Tibial nerve (tissue), 4 donors: ENCODE measurements around the gene SENP6. TPM values are rescaled to one million over a fixed set of nuclear protein-coding genes. Genes with fewer than 3 reads are reported as not detected.
"Not testable (repeated sequence)": the region's sequence is repeated elsewhere in the genome, so short reads cannot be mapped to it uniquely, and the experiment has no call there.

Experiments
- DNase-seq, 2 donors: peaks; one replicate each; pipeline ENCODE4 v3.0.0-alpha.2; 2019; ENCODE audit warnings: low spot score in 2 of 2
- H3K27ac ChIP-seq, 4 donors: fragments of 200-600 bp; sonication (generic) in 3 of 4; one replicate each; pipeline ENCODE4 v1.5.1; 2017 to 2019; ENCODE audit warnings: mild to moderate bottlenecking in 1 of 4
- H3K27me3 ChIP-seq, 2 donors: fragments of 200-600 bp; sonication (generic) in 1 of 2; one replicate each; pipeline versions ENCODE4 v1.5.1 to v1.6.0; 2017 to 2019
- H3K36me3 ChIP-seq, 3 donors: fragments of 200-600 bp; sonication (generic); one replicate each; pipeline ENCODE4 v1.5.1; 2018 to 2019
- H3K4me1 ChIP-seq, 4 donors: fragments of 200-600 bp; sonication (generic) in 3 of 4; one replicate each; pipeline ENCODE4 v1.5.1; 2017 to 2019
- H3K4me3 ChIP-seq, 4 donors: fragments of 200-600 bp; sonication (generic) in 3 of 4; one replicate each; pipeline ENCODE4 v1.5.1; 2017 to 2019; ENCODE audit warnings: mild to moderate bottlenecking in 1 of 4, moderate library complexity in 1 of 4
- H3K9me3 ChIP-seq, 4 donors: fragments of 200-600 bp; sonication (generic) in 3 of 4; one replicate each; pipeline ENCODE4 v1.5.1; 2017 to 2019
- CTCF ChIP-seq, 5 experiments: fragments of 200-600 bp in 3 of 5; fragments of 450-650 bp in 2 of 5; sonication (generic) in 3 of 5; IDR thresholded peaks; one replicate each; pipeline ENCODE4 v1.5.1; 2016 to 2019; ENCODE audit warnings: antibody characterized with exemption in 5 of 5, mild to moderate bottlenecking in 3 of 5, moderate library complexity in 2 of 5
- EP300 ChIP-seq, 2 donors: sonication (generic); formaldehyde crosslinking; IDR thresholded peaks; one replicate each; pipeline ENCODE4 v1.6.1; 2017; ENCODE audit warnings: antibody characterized with exemption in 2 of 2, mild to moderate bottlenecking in 1 of 2
- POLR2A ChIP-seq, 2 donors: fragments of 450-650 bp; IDR thresholded peaks; one replicate each; pipeline ENCODE4 v1.6.1; 2017; ENCODE audit warnings: antibody characterized with exemption in 2 of 2, mild to moderate bottlenecking in 2 of 2, moderate library complexity in 2 of 2
- WGBS, 2 donors: methylation state at CpG; one replicate each; pipeline ENCODE4 v1.1.5; 2018; 5-methylcytosine and 5-hydroxymethylcytosine counted together
- total RNA-seq, 4 donors: library from RNA; depleted of rRNA; stranded (reverse); fragments of >200 nt; gene quantifications; one replicate each; pipeline ENCODE4 v1.1.0, GENCODE V29; 2016

Gene SENP6
- total RNA-seq, 4 donors from 2014 or later = 107 to 171 (median 142) TPM

- DNase-seq = no peak
- H3K36me3 ChIP-seq = no peaks in the 10 kb centered on the region
- H3K4me1 ChIP-seq = no peaks in the 10 kb centered on the region
- no peak overlapping the region for H3K4me3 ChIP-seq
- H3K27ac ChIP-seq = no peak overlapping the region
- WGBS, 2 donors = 97 to 100% methylated on average over 2 of the region's 2 CpGs
- H3K27me3 ChIP-seq = no peaks in the 10 kb centered on the region
- no peak for TF ChIP-seq CTCF (IDR thresholded peaks at IDR 0.05)
- TF ChIP-seq EP300 (IDR thresholded peaks at IDR 0.05) = no peak
- TF ChIP-seq POLR2A (IDR thresholded peaks at IDR 0.05) = no peak
- peaks cover 0 to 16% (median 0%) of the 10 kb centered on the region in 4 donors for H3K9me3 ChIP-seq
Observed at GRCh38 chr6:75566137-75566767, 35.4 kb upstream of the SENP6 start.

- TF ChIP-seq POLR2A (IDR thresholded peaks at IDR 0.05) (no peak), EP300 (IDR thresholded peaks at IDR 0.05) (no peak), CTCF (IDR thresholded peaks at IDR 0.05) (no peak)
- Histone ChIP-seq H3K9me3 (peaks cover 0 to 16% (median 0%) of the 10 kb centered on the region in 4 donors), H3K36me3 (no peaks in the 10 kb centered on the region), H3K4me1 (no peaks in the 10 kb centered on the region), H3K27ac (no peak overlapping the region), H3K4me3 (no peak overlapping the region), H3K27me3 (no peaks in the 10 kb centered on the region)
- no peak for DNase-seq
- 83 to 87% methylated on average over 6 of the region's 6 CpGs for WGBS, 2 donors
Observed at GRCh38 chr6:75568100-75568499, 33.6 kb upstream of the SENP6 start.

- no peaks in the 10 kb centered on the region for H3K4me1 ChIP-seq
- H3K27me3 ChIP-seq = no peaks in the 10 kb centered on the region
- H3K36me3 ChIP-seq = no peaks in the 10 kb centered on the region
- DNase-seq = no peak
- WGBS, 2 donors = 62 to 67% methylated on average over 3 of the region's 3 CpGs
- H3K4me3 ChIP-seq = no peak overlapping the region
- no peak overlapping the region for H3K27ac ChIP-seq
- TF ChIP-seq CTCF (IDR thresholded peaks at IDR 0.05) = no peak
- no peak for TF ChIP-seq POLR2A (IDR thresholded peaks at IDR 0.05)
- no peak for TF ChIP-seq EP300 (IDR thresholded peaks at IDR 0.05)
- H3K9me3 ChIP-seq = peaks cover 0 to 14% (median 0%) of the 10 kb centered on the region in 4 donors
Observed at GRCh38 chr6:75568965-75569364, 32.7 kb upstream of the SENP6 start.

- not testable (repeated sequence) for H3K4me3 ChIP-seq, H3K4me1 ChIP-seq, H3K27me3 ChIP-seq, DNase-seq, H3K36me3 ChIP-seq, H3K27ac ChIP-seq
- 89 to 99% methylated on average over 6 of the region's 6 CpGs for WGBS, 2 donors
- H3K9me3 ChIP-seq = peaks cover 0 to 11% (median 0%) of the 10 kb centered on the region in 4 donors
Observed at GRCh38 chr6:75570671-75571070, 31.0 kb upstream of the SENP6 start.

GRCh38 chr6:75572072-75572471, 29.6 kb upstream of the SENP6 start:
- H3K27ac ChIP-seq = no peak overlapping the region
- H3K9me3 ChIP-seq = no peaks in the 10 kb centered on the region
- no peaks in the 10 kb centered on the region for H3K27me3 ChIP-seq
- no peak overlapping the region for H3K4me3 ChIP-seq
- H3K4me1 ChIP-seq = no peaks in the 10 kb centered on the region
- WGBS, 2 donors = 94 to 95% methylated on average over 2 of the region's 2 CpGs
- H3K36me3 ChIP-seq = no peaks in the 10 kb centered on the region
- DNase-seq = no peak
- TF ChIP-seq POLR2A (IDR thresholded peaks at IDR 0.05) (no peak), CTCF (IDR thresholded peaks at IDR 0.05) (no peak), EP300 (IDR thresholded peaks at IDR 0.05) (no peak)

- Histone ChIP-seq H3K9me3 (no peaks in the 10 kb centered on the region), H3K27me3 (no peaks in the 10 kb centered on the region), H3K36me3 (no peaks in the 10 kb centered on the region), H3K4me3 (no peak overlapping the region), H3K27ac (no peak overlapping the region), H3K4me1 (no peaks in the 10 kb centered on the region)
- TF ChIP-seq POLR2A (IDR thresholded peaks at IDR 0.05) (no peak), CTCF (IDR thresholded peaks at IDR 0.05) (no peak), EP300 (IDR thresholded peaks at IDR 0.05) (no peak)
- WGBS, 2 donors = 81 to 85% methylated on average over 4 of the region's 4 CpGs
- no peak for DNase-seq
Observed at GRCh38 chr6:75579951-75580350, 21.7 kb upstream of the SENP6 start.
